Keratinocyte (primary cell): ENCODE data around the gene PYGM. TPM values are rescaled to one million over a fixed set of nuclear protein-coding genes. Genes with fewer than 3 reads are reported as not detected.

ENCODE experiments used
- DNase-seq: peaks from one replicate; pipeline ENCODE4 v3.0.0-alpha.2; 2011; ENCODE audit warnings: low read depth, missing footprints, low spot score
- FAIRE-seq: peaks from 2 replicates; lab custom pipeline; 2011; peaks lifted over from hg19 to GRCh38; lab: Jason Lieb, UNC
- H2AFZ ChIP-seq: 2 replicates; pipeline ENCODE4 v1.6.0; 2012; ENCODE audit warnings: low read length, control low read depth, inconsistent platforms; ENCODE audit not compliant: control insufficient read depth
- H3K27ac ChIP-seq: 2 replicates; pipeline ENCODE4 v1.5.1; 2011; ENCODE audit warnings: low read length; ENCODE audit not compliant: control insufficient read depth, insufficient read depth
- H3K27me3 ChIP-seq: 3 replicates; pipeline ENCODE4 v1.6.0; 2011; ENCODE audit warnings: low read length; ENCODE audit not compliant: control insufficient read depth, insufficient read depth; ENCODE audit errors: extremely low read depth
- H3K36me3 ChIP-seq, 2 experiments: 2 replicates in 1 of 2; 3 replicates in 1 of 2; pipeline ENCODE4 v1.5.1; 2011; ENCODE audit warnings: low read length in 2 of 2, mild to moderate bottlenecking in 1 of 2; ENCODE audit not compliant: control insufficient read depth in 2 of 2, insufficient read depth in 2 of 2; ENCODE audit errors: extremely low read depth in 1 of 2
- H3K4me1 ChIP-seq: 3 replicates; pipeline ENCODE4 v1.5.1; 2011; ENCODE audit warnings: low read length; ENCODE audit not compliant: control insufficient read depth, insufficient read depth; ENCODE audit errors: extremely low read depth
- H3K4me2 ChIP-seq: 3 replicates; pipeline ENCODE4 v1.6.0; 2011; ENCODE audit warnings: low read depth, low read length; ENCODE audit not compliant: control insufficient read depth, insufficient read depth; ENCODE audit errors: extremely low read depth
- H3K4me3 ChIP-seq, 3 experiments: fragments of 200-600 bp in 1 of 3; sonication (generic) in 1 of 3; 2 replicates in 2 of 3; 3 replicates in 1 of 3; pipeline ENCODE4 v1.5.1; 2011 to 2016; ENCODE audit warnings: low read length in 3 of 3, mild to moderate bottlenecking in 3 of 3, control low read depth in 2 of 3, inconsistent platforms in 1 of 3, low read depth in 1 of 3, mixed read lengths in 1 of 3, mixed run types in 1 of 3, moderate library complexity in 1 of 3; ENCODE audit not compliant: control insufficient read depth in 2 of 3, insufficient read depth in 2 of 3; ENCODE audit errors: extremely low read depth in 1 of 3
- H3K79me2 ChIP-seq: 2 replicates; pipeline ENCODE4 v1.6.0; 2012; ENCODE audit warnings: low read length; ENCODE audit not compliant: control insufficient read depth, insufficient read depth
- H3K9ac ChIP-seq: 3 replicates; pipeline ENCODE4 v1.6.0; 2011; ENCODE audit warnings: low read length; ENCODE audit not compliant: control insufficient read depth, insufficient read depth; ENCODE audit errors: extremely low read depth
- H3K9me1 ChIP-seq: 3 replicates; pipeline ENCODE4 v1.6.0; 2011; ENCODE audit warnings: low read length; ENCODE audit not compliant: control insufficient read depth, insufficient read depth; ENCODE audit errors: extremely low read depth
- H3K9me3 ChIP-seq: 2 replicates; pipeline ENCODE4 v1.5.1; 2012; ENCODE audit warnings: low read depth, low read length; ENCODE audit not compliant: control insufficient read depth
- H4K20me1 ChIP-seq: 3 replicates; pipeline ENCODE4 v1.6.0; 2011; ENCODE audit warnings: low read length; ENCODE audit not compliant: control insufficient read depth, insufficient read depth; ENCODE audit errors: extremely low read depth
- CTCF ChIP-seq, 3 experiments: IDR thresholded peaks in 1 of 3; conservative IDR thresholded peaks in 1 of 3; optimal IDR thresholded peaks in 1 of 3; 2 replicates in 2 of 3; 3 replicates in 1 of 3; pipeline versions ENCODE3 to v1.5.1; 2011; ENCODE audit warnings: low read length in 3 of 3, mild to moderate bottlenecking in 3 of 3, moderate library complexity in 2 of 3, control low read depth in 1 of 3, inconsistent platforms in 1 of 3; ENCODE audit not compliant: insufficient read depth in 2 of 3; ENCODE audit errors: extremely low read depth in 1 of 3
- EZH2 ChIP-seq: IDR thresholded peaks from one replicate; pipeline ENCODE4 v1.6.1; 2012; ENCODE audit warnings: inconsistent platforms, mild to moderate bottlenecking, low read length, moderate library complexity
- dilution Hi-C: fragments of 300-500 bp; cut with MboI; formaldehyde crosslinking; loops from one replicate; pipeline ENCODE4 v1.7.0; 2020; ENCODE audit warnings: low sequenced_read_pairs; ENCODE audit not compliant: extremely low pct_ligation_motif_present
- polyA plus RNA-seq, 5 experiments: library from polyadenylated mRNA; depleted of rRNA in 3 of 5; stranded (reverse) in 3 of 5; stranded (forward) in 1 of 5; unstranded in 1 of 5; fragments of >200 nt; gene quantifications; 1 replicate in 1 of 5; 2 replicates in 3 of 5; 3 replicates in 1 of 5; pipeline versions ENCODE4 v1.2.1 to v1.2.3, GENCODE V29; 2011 to 2012; ENCODE audit warnings: missing spikeins in 2 of 5, low read depth in 1 of 5, low replicate concordance in 1 of 5

Gene PYGM
- polyA plus RNA-seq, 1 donor (not counting 4 experiments of a cell fraction or from before 2014, with no cell fraction given), result 0.05 TPM

- Histone ChIP-seq H3K4me3 (no peak overlapping the region), H3K4me2 (no peak overlapping the region), H2AFZ (no peak overlapping the region), H3K27ac (no peak overlapping the region), H3K4me1 (peaks cover 12% of the 10 kb centered on the region), H3K9me1 (no peaks in the 10 kb centered on the region), H3K36me3 (peaks cover 50 to 71% of the 10 kb centered on the region in 2 experiments), H3K79me2 (peaks cover 79% of the 10 kb centered on the region), H3K9me3 (no peaks in the 10 kb centered on the region), H3K9ac (no peak overlapping the region), H4K20me1 (peaks cover 59% of the 10 kb centered on the region), H3K27me3 (no peaks in the 10 kb centered on the region)
- dilution Hi-C loops, result no loop called here
- TF ChIP-seq CTCF (optimal IDR thresholded peaks at IDR 0.05 in 1 of 3, IDR thresholded peaks at IDR 0.05 in 1 of 3, conservative IDR thresholded peaks at IDR 0.05 in 1 of 3; ENCODE audit: extremely low read depth in 1 of 3, insufficient read depth in 2 of 3, low read length in 3 of 3) (no peak), EZH2 (no peak)
- DNase-seq, result no peak
- FAIRE-seq, result no peak
Measured at GRCh38 chr11:64774144-64774543, 14.4 kb upstream of the PYGM start.

- Histone ChIP-seq H3K9ac (no peak overlapping the region), H3K4me3 (no peak overlapping the region), H3K4me1 (peaks cover 12% of the 10 kb centered on the region), H4K20me1 (peaks cover 58% of the 10 kb centered on the region), H3K79me2 (peaks cover 89% of the 10 kb centered on the region), H3K4me2 (no peak overlapping the region), H3K9me1 (no peaks in the 10 kb centered on the region), H2AFZ (no peak overlapping the region), H3K27ac (no peak overlapping the region), H3K36me3 (peaks cover 66 to 87% of the 10 kb centered on the region in 2 experiments), H3K27me3 (no peaks in the 10 kb centered on the region), H3K9me3 (no peaks in the 10 kb centered on the region)
- TF ChIP-seq CTCF (optimal IDR thresholded peaks at IDR 0.05 in 1 of 3, IDR thresholded peaks at IDR 0.05 in 1 of 3, conservative IDR thresholded peaks at IDR 0.05 in 1 of 3; ENCODE audit: extremely low read depth in 1 of 3, insufficient read depth in 2 of 3, low read length in 3 of 3), result no peak
- no peak for TF ChIP-seq EZH2
- dilution Hi-C loops, result no loop called here
- FAIRE-seq (no peak), DNase-seq (no peak)
Measured at GRCh38 chr11:64772303-64773018, 12.7 kb upstream of the PYGM start.
